Keratinocyte (primary cell): ENCODE measurements around the gene INSYN1. TPM values are rescaled to one million over a fixed set of nuclear protein-coding genes. Genes with fewer than 3 reads are reported as not detected.

Source experiments
- DNase-seq: peaks from one replicate; pipeline ENCODE4 v3.0.0-alpha.2; 2011; ENCODE audit warnings: low read depth, missing footprints, low spot score
- FAIRE-seq: peaks from 2 replicates; lab custom pipeline; 2011; peaks lifted over from hg19 to GRCh38; lab: Jason Lieb, UNC
- H2AFZ ChIP-seq: 2 replicates; pipeline ENCODE4 v1.6.0; 2012; ENCODE audit warnings: low read length, control low read depth, inconsistent platforms; ENCODE audit not compliant: control insufficient read depth
- H3K27ac ChIP-seq: 2 replicates; pipeline ENCODE4 v1.5.1; 2011; ENCODE audit warnings: low read length; ENCODE audit not compliant: control insufficient read depth, insufficient read depth
- H3K27me3 ChIP-seq: 3 replicates; pipeline ENCODE4 v1.6.0; 2011; ENCODE audit warnings: low read length; ENCODE audit not compliant: control insufficient read depth, insufficient read depth; ENCODE audit errors: extremely low read depth
- H3K36me3 ChIP-seq, 2 experiments: 2 replicates in 1 of 2; 3 replicates in 1 of 2; pipeline ENCODE4 v1.5.1; 2011; ENCODE audit warnings: low read length in 2 of 2, mild to moderate bottlenecking in 1 of 2; ENCODE audit not compliant: control insufficient read depth in 2 of 2, insufficient read depth in 2 of 2; ENCODE audit errors: extremely low read depth in 1 of 2
- H3K4me1 ChIP-seq: 3 replicates; pipeline ENCODE4 v1.5.1; 2011; ENCODE audit warnings: low read length; ENCODE audit not compliant: control insufficient read depth, insufficient read depth; ENCODE audit errors: extremely low read depth
- H3K4me2 ChIP-seq: 3 replicates; pipeline ENCODE4 v1.6.0; 2011; ENCODE audit warnings: low read depth, low read length; ENCODE audit not compliant: control insufficient read depth, insufficient read depth; ENCODE audit errors: extremely low read depth
- H3K4me3 ChIP-seq, 3 experiments: fragments of 200-600 bp in 1 of 3; sonication (generic) in 1 of 3; 2 replicates in 2 of 3; 3 replicates in 1 of 3; pipeline ENCODE4 v1.5.1; 2011 to 2016; ENCODE audit warnings: low read length in 3 of 3, mild to moderate bottlenecking in 3 of 3, control low read depth in 2 of 3, inconsistent platforms in 1 of 3, low read depth in 1 of 3, mixed read lengths in 1 of 3, mixed run types in 1 of 3, moderate library complexity in 1 of 3; ENCODE audit not compliant: control insufficient read depth in 2 of 3, insufficient read depth in 2 of 3; ENCODE audit errors: extremely low read depth in 1 of 3
- H3K79me2 ChIP-seq: 2 replicates; pipeline ENCODE4 v1.6.0; 2012; ENCODE audit warnings: low read length; ENCODE audit not compliant: control insufficient read depth, insufficient read depth
- H3K9ac ChIP-seq: 3 replicates; pipeline ENCODE4 v1.6.0; 2011; ENCODE audit warnings: low read length; ENCODE audit not compliant: control insufficient read depth, insufficient read depth; ENCODE audit errors: extremely low read depth
- H3K9me1 ChIP-seq: 3 replicates; pipeline ENCODE4 v1.6.0; 2011; ENCODE audit warnings: low read length; ENCODE audit not compliant: control insufficient read depth, insufficient read depth; ENCODE audit errors: extremely low read depth
- H3K9me3 ChIP-seq: 2 replicates; pipeline ENCODE4 v1.5.1; 2012; ENCODE audit warnings: low read depth, low read length; ENCODE audit not compliant: control insufficient read depth
- H4K20me1 ChIP-seq: 3 replicates; pipeline ENCODE4 v1.6.0; 2011; ENCODE audit warnings: low read length; ENCODE audit not compliant: control insufficient read depth, insufficient read depth; ENCODE audit errors: extremely low read depth
- EZH2 ChIP-seq: IDR thresholded peaks from one replicate; pipeline ENCODE4 v1.6.1; 2012; ENCODE audit warnings: inconsistent platforms, mild to moderate bottlenecking, low read length, moderate library complexity
- dilution Hi-C: fragments of 300-500 bp; cut with MboI; formaldehyde crosslinking; loops from one replicate; pipeline ENCODE4 v1.7.0; 2020; ENCODE audit warnings: low sequenced_read_pairs; ENCODE audit not compliant: extremely low pct_ligation_motif_present
- polyA plus RNA-seq, 5 experiments: library from polyadenylated mRNA; depleted of rRNA in 3 of 5; stranded (reverse) in 3 of 5; stranded (forward) in 1 of 5; unstranded in 1 of 5; fragments of >200 nt; gene quantifications; 1 replicate in 1 of 5; 2 replicates in 3 of 5; 3 replicates in 1 of 5; pipeline versions ENCODE4 v1.2.1 to v1.2.3, GENCODE V29; 2011 to 2012; ENCODE audit warnings: missing spikeins in 2 of 5, low read depth in 1 of 5, low replicate concordance in 1 of 5
- TF ChIP-seq, protein P1 (sequence below), 3 experiments: IDR thresholded peaks in 1 of 3; conservative IDR thresholded peaks in 1 of 3; optimal IDR thresholded peaks in 1 of 3; 2 replicates in 2 of 3; 3 replicates in 1 of 3; pipeline versions ENCODE3 to v1.5.1; 2011; ENCODE audit warnings: low read length in 3 of 3, mild to moderate bottlenecking in 3 of 3, moderate library complexity in 2 of 3, control low read depth in 1 of 3, inconsistent platforms in 1 of 3; ENCODE audit not compliant: insufficient read depth in 2 of 3; ENCODE audit errors: extremely low read depth in 1 of 3

INSYN1 gene
- polyA plus RNA-seq, 1 donor (not counting 4 experiments of a cell fraction or from before 2014, with no cell fraction given) = 0.47 TPM

DNA sequence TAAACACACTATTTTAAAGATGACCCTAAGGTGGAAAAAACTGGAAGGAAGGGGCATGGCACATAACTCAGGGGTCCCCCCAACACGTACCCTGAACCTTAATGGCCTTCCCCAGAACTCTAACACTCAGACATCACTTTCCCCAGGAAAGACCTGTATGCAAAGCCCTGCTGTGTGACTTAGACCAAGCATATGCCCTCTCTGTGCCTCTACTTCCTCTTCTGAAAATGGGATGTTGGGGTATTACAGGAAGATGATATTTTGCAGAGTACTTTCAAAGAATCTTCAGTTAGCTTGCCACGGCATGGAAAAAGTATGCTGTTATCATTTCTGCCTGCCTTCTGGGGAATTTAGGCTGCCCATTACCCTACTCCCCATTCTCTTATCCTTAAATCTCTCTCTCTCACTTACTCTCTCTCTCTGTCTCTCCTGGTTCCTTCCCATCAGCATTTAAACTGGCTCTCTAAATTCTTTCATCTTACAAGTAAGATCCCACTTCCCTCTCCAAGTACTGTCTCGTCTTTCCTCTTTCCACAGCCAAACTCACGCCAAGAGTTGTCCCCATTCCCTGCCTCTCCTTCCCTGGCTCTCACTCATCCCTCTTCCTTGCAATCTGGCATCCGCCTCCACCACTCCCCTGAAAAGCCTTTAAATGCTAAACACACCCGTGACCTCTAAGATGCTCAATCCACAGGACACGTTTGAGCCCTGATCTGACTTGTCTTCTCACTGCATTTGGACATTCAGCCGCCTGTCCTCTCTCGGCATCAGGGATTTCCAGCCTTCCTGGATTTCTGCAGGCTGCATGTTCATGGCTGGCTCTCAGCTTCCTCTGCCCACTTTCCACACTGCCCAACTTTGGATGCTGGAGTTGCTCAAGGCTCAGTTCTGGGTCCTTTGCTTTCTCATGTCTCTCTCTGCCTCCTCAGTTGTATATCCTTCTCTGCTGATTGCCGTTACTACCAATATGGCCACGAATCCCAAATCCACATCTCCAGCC lies 7.5 kb upstream of the INSYN1 start:
- no peaks in the 10 kb centered on the region for H3K9me1 ChIP-seq
- dilution Hi-C loops = no loop called here
- no peak overlapping the region for H3K9ac ChIP-seq
- FAIRE-seq (no peak), DNase-seq (no peak)
- no peaks in the 10 kb centered on the region for H3K9me3 ChIP-seq
- no peak overlapping the region for H3K27ac ChIP-seq
- peaks cover 54% of the 10 kb centered on the region for H3K27me3 ChIP-seq
- H3K79me2 ChIP-seq = no peaks in the 10 kb centered on the region
- no peaks in the 10 kb centered on the region for H3K36me3 ChIP-seq
- H3K4me1 ChIP-seq = no peaks in the 10 kb centered on the region
- H2AFZ ChIP-seq = no peak overlapping the region
- H4K20me1 ChIP-seq = peaks cover 4% of the 10 kb centered on the region
- TF ChIP-seq, protein P1, sequence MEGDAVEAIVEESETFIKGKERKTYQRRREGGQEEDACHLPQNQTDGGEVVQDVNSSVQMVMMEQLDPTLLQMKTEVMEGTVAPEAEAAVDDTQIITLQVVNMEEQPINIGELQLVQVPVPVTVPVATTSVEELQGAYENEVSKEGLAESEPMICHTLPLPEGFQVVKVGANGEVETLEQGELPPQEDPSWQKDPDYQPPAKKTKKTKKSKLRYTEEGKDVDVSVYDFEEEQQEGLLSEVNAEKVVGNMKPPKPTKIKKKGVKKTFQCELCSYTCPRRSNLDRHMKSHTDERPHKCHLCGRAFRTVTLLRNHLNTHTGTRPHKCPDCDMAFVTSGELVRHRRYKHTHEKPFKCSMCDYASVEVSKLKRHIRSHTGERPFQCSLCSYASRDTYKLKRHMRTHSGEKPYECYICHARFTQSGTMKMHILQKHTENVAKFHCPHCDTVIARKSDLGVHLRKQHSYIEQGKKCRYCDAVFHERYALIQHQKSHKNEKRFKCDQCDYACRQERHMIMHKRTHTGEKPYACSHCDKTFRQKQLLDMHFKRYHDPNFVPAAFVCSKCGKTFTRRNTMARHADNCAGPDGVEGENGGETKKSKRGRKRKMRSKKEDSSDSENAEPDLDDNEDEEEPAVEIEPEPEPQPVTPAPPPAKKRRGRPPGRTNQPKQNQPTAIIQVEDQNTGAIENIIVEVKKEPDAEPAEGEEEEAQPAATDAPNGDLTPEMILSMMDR (optimal IDR thresholded peaks at IDR 0.05 in 1 of 3, IDR thresholded peaks at IDR 0.05 in 1 of 3, conservative IDR thresholded peaks at IDR 0.05 in 1 of 3; ENCODE audit: extremely low read depth in 1 of 3, insufficient read depth in 2 of 3, low read length in 3 of 3) = no peak
- TF ChIP-seq EZH2 = no peak
- H3K4me2 ChIP-seq = no peak overlapping the region
- no peak overlapping the region for H3K4me3 ChIP-seq

DNA sequence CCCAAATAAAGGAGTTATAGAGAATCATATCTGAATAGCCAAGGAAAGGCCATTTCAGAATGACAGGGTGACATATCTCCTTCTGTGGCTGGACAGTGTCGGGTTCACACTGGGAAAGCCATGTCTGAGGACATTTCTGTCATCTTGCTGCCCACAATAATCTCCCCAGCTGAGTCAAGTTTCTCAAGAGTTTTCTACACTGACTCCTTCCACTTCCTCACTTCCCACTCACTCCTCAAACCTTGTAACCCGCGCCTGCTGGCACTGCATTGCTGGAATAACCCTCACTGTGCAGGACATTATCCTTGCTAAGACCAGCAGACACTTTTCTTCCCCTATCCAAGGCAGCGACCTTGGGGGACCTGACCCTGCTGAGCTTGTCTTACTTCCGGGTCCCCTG lies 5.3 kb upstream of the INSYN1 start:
- no peak for TF ChIP-seq EZH2
- TF ChIP-seq, protein P1 (optimal IDR thresholded peaks at IDR 0.05 in 1 of 3, IDR thresholded peaks at IDR 0.05 in 1 of 3, conservative IDR thresholded peaks at IDR 0.05 in 1 of 3; ENCODE audit: extremely low read depth in 1 of 3, insufficient read depth in 2 of 3, low read length in 3 of 3) = no peak
- FAIRE-seq = no peak
- Histone ChIP-seq H3K4me3 (no peak overlapping the region), H3K9me1 (no peaks in the 10 kb centered on the region), H3K4me1 (no peaks in the 10 kb centered on the region), H3K9me3 (no peaks in the 10 kb centered on the region), H4K20me1 (peaks cover 4% of the 10 kb centered on the region), H3K79me2 (no peaks in the 10 kb centered on the region), H3K9ac (no peak overlapping the region), H3K4me2 (no peak overlapping the region), H3K36me3 (no peaks in the 10 kb centered on the region), H3K27ac (no peak overlapping the region), H3K27me3 (peaks cover 70% of the 10 kb centered on the region), H2AFZ (no peak overlapping the region)
- no peak for DNase-seq
- dilution Hi-C loops = no loop called here
